Naive thymus-derived CD4-positive, alpha-beta T cell (primary cell): ENCODE measurements around the gene VSTM4. TPM values are rescaled to one million over a fixed set of nuclear protein-coding genes. Genes with fewer than 3 reads are reported as not detected.

ENCODE experiments used
- ATAC-seq: fragments of 150-1000 bp; cut with Tn5 transposase; 2 replicates; pipeline ENCODE4 v1.10.0; 2021; ENCODE audit warnings: mild to moderate bottlenecking, moderate library complexity
- CTCF ChIA-PET: fragments of 350-600 bp; sonication (Branson Sonifier 250); formaldehyde crosslinking; loops from one replicate; lab custom pipeline; 2021; ENCODE audit warnings: antibody characterized with exemption; lab: Charles Lee
- POLR2A ChIA-PET: fragments of 350-600 bp; sonication (Branson Sonifier 250); formaldehyde crosslinking; loops from one replicate; lab custom pipeline; 2021; ENCODE audit warnings: antibody characterized with exemption, inconsistent platforms; lab: Charles Lee
- DNase-seq, 9 donors: peaks; one replicate each; pipeline versions ENCODE4 v3.0.0 to v3.0.0-alpha.2; 2020 to 2022; ENCODE audit warnings: mixed read lengths in 1 of 9
- H3K27ac ChIP-seq: one replicate; pipeline ENCODE4 v1.7.0; 2013; ENCODE audit warnings: mild to moderate bottlenecking, low read depth, low read length, moderate library complexity
- H3K27me3 ChIP-seq, 2 donors: one replicate each; pipeline ENCODE4 v1.7.0; 2013; ENCODE audit warnings: low read length in 2 of 2, mild to moderate bottlenecking in 2 of 2, moderate library complexity in 2 of 2; ENCODE audit not compliant: control insufficient read depth in 2 of 2, insufficient read depth in 2 of 2
- H3K36me3 ChIP-seq, 3 experiments: 1 replicate in 2 of 3; 2 replicates in 1 of 3; pipeline ENCODE4 v1.7.0; 2013; ENCODE audit warnings: low read length in 3 of 3, mild to moderate bottlenecking in 3 of 3, moderate library complexity in 1 of 3; ENCODE audit not compliant: insufficient read depth in 3 of 3, control insufficient read depth in 2 of 3
- H3K4me1 ChIP-seq, 2 donors: one replicate each; pipeline ENCODE4 v1.7.0; 2013; ENCODE audit warnings: low read length in 2 of 2, mild to moderate bottlenecking in 2 of 2, moderate library complexity in 1 of 2; ENCODE audit not compliant: control insufficient read depth in 2 of 2, insufficient read depth in 2 of 2
- H3K4me3 ChIP-seq: 2 replicates; pipeline ENCODE4 v1.7.0; 2013; ENCODE audit warnings: mild to moderate bottlenecking, low read length
- H3K9me3 ChIP-seq, 3 experiments: 1 replicate in 2 of 3; 2 replicates in 1 of 3; pipeline ENCODE4 v1.7.0; 2013; ENCODE audit warnings: low read length in 3 of 3; ENCODE audit not compliant: control insufficient read depth in 2 of 3
- H3K27ac Mint-ChIP-seq, 9 donors: one replicate each; pipeline ENCODE4 v1.8.0; 2020 to 2022; ENCODE audit warnings: mixed read lengths in 9 of 9, mild to moderate bottlenecking in 8 of 9, moderate library complexity in 5 of 9, inconsistent platforms in 2 of 9
- H3K27me3 Mint-ChIP-seq, 5 donors: one replicate each; pipeline ENCODE4 v1.8.0; 2021 to 2022; ENCODE audit warnings: mixed read lengths in 5 of 5, mild to moderate bottlenecking in 1 of 5
- H3K36me3 Mint-ChIP-seq, 5 donors: one replicate each; pipeline ENCODE4 v1.8.0; 2020 to 2022; ENCODE audit warnings: mixed read lengths in 5 of 5, mild to moderate bottlenecking in 3 of 5, inconsistent platforms in 1 of 5
- H3K4me1 Mint-ChIP-seq, 7 donors: one replicate each; pipeline ENCODE4 v1.8.0; 2020 to 2022; ENCODE audit warnings: mixed read lengths in 7 of 7, mild to moderate bottlenecking in 3 of 7, inconsistent platforms in 1 of 7
- H3K4me3 Mint-ChIP-seq, 10 donors: one replicate each; pipeline ENCODE4 v1.8.0; 2020 to 2022; ENCODE audit warnings: mild to moderate bottlenecking in 10 of 10, mixed read lengths in 10 of 10, moderate library complexity in 6 of 10, inconsistent platforms in 2 of 10
- H3K9me3 Mint-ChIP-seq, 11 donors: one replicate each; pipeline ENCODE4 v1.8.0; 2020 to 2022; ENCODE audit warnings: mixed read lengths in 11 of 11, mild to moderate bottlenecking in 4 of 11, inconsistent platforms in 1 of 11, moderate library complexity in 1 of 11
- intact Hi-C, 2 donors: fragments of 100-400 bp; cut with micrococcal nuclease; formaldehyde crosslinking; loops; one replicate each; pipeline ENCODE4 v1.15.1; 2023
- polyA plus RNA-seq, 2 donors: library from polyadenylated mRNA; unstranded; fragments of 300-500 nt; fragmentation: Illumina TruSeq; gene quantifications; one replicate each; pipeline ENCODE4 v1.2.3, GENCODE V29; 2021
- total RNA-seq, 6 experiments: library from RNA in 5 of 6; stranded (reverse) in 5 of 6; gene quantifications; 1 replicate in 5 of 6; 2 replicates in 1 of 6; pipeline ENCODE4 v1.2.3 and lab custom pipeline; 2021 to 2026

Gene VSTM4, protein sequence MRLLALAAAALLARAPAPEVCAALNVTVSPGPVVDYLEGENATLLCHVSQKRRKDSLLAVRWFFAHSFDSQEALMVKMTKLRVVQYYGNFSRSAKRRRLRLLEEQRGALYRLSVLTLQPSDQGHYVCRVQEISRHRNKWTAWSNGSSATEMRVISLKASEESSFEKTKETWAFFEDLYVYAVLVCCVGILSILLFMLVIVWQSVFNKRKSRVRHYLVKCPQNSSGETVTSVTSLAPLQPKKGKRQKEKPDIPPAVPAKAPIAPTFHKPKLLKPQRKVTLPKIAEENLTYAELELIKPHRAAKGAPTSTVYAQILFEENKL
- under 1 TPM in 1 of 5 experiments, not detected in 4; 0.12 TPM for total RNA-seq
- polyA plus RNA-seq, result not detected
- not detected for total RNA-seq (lab: John Stamatoyannopoulos, UW)

DNA sequence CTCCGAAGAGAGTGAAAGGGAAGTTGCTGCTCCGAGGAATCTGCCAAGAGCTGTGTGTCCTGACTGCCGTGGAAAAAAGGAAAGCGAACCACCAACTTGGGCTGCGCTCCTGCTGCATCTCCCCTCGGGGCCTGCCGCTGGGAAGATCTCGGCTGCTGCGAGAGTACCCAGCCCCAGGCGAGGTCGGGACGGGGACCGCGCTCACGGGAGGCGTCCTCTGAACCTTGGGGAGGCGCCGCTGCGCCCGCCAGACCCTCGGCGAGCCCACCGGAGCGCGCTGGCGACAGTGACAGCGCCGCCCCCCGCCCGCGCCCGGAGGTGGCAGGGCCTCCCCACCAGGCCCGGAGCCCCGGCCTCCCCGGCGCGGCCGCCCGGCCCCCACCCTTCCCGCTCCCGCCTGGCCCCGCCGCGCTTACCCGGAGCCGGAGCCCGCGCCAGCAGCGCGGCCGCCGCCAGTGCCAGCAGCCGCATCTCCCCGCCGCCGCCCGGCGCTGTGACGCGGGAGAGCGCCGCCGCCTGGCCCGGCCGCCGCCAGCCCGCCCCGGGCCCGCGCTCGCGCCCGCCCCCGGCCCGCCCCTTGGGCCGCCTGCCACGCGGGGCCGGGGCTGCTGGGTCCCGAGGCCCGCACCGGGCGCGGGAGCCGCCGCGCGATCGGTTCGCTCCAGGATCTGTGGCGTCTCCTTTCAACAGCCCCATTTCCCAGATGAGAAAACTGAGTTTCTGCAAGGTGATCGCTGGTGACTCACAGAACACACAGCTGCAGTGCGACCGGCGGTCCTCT is at the start of gene VSTM4:
TSS of gene VSTM4 (minus strand) at position 508 of the 781 bp plus-strand sequence. CDS start at position 471, 37 bp downstream.
- DNase-seq (peak in 1 of 9 donors; percentile 25), ATAC-seq (peak; percentile 44)
- Histone ChIP-seq H3K36me3 (no peaks in the 10 kb centered on the region), H3K4me1 (no peaks in the 10 kb centered on the region), H3K9me3 (no peaks in the 10 kb centered on the region), H3K27me3 (peaks cover 0 to 4% of the 10 kb centered on the region in 2 donors), H3K27ac (no peak within 1 kb of the TSS), H3K4me3 (no peak within 1 kb of the TSS)
- intact Hi-C loops, result no loop called here
- H3K27me3 Mint-ChIP-seq, result peaks cover 18 to 58% (median 28%) of the 10 kb centered on the region in 5 donors
- CTCF ChIA-PET, result no interaction called here
- no peak within 1 kb of the TSS for H3K27ac Mint-ChIP-seq
- H3K4me1 Mint-ChIP-seq, result peaks cover 0 to 7% (median 5%) of the 10 kb centered on the region in 7 donors
- H3K9me3 Mint-ChIP-seq, result no peaks in the 10 kb centered on the region
- H3K4me3 Mint-ChIP-seq, result peak within 1 kb of the TSS in 5 of 10 donors; percentile 7 to 55 (median 25)
- POLR2A ChIA-PET, result no interaction called here
- H3K36me3 Mint-ChIP-seq, result peaks cover 0 to 1% (median 0%) of the 10 kb centered on the region in 5 donors

DNA sequence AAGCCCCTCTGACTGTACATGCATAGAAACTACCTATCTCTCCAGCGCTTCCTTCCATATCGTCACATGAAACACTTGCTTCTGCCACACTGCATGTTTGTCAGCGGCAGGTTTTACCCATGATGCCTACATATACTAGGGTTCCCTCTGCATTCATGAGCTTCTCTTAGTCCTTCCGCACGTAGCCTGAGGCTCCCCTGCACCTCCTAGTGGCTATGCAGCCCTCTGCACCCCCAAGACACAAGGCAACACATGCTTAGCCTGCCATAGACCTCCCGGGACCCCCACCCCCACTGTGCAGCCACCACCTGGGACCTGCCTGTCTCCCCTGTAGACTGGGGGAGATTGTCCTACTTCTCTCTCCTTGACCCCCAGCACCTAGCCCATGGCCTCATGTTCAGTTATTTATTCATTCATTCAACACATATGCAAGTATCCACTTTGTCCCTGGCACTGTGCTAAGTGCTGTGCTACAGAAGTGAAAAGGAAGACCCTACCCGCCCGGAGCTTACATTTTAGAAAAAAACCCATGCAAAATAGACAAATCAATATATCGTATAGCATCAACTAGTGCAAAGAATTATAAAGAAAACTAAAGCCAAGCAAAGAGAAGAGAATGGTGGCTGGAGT is 49.4 kb upstream of the VSTM4 start:
- H3K4me3 Mint-ChIP-seq, result peak overlapping the region in 1 of 10 donors; percentile 2
- Histone ChIP-seq H3K4me1 (no peaks in the 10 kb centered on the region), H3K4me3 (no peak overlapping the region), H3K36me3 (no peaks in the 10 kb centered on the region), H3K9me3 (no peaks in the 10 kb centered on the region), H3K27ac (no peak overlapping the region), H3K27me3 (no peaks in the 10 kb centered on the region)
- DNase-seq (peak in 5 of 9 donors; percentile 0 to 42 (median 3)), ATAC-seq (peak; percentile 80)
- peaks cover 0 to 3% (median 0%) of the 10 kb centered on the region in 5 donors for H3K36me3 Mint-ChIP-seq
- peaks cover 0 to 18% (median 5%) of the 10 kb centered on the region in 7 donors for H3K4me1 Mint-ChIP-seq
- no peaks in the 10 kb centered on the region for H3K9me3 Mint-ChIP-seq
- peak overlapping the region in 2 of 9 donors; percentile 3 to 7 for H3K27ac Mint-ChIP-seq
- H3K27me3 Mint-ChIP-seq, result peaks cover 0 to 7% (median 3%) of the 10 kb centered on the region in 5 donors
- ChIA-PET CTCF (interaction anchor here (0.9 kb wide), 1 partner anchor 507 kb away, joined by 7 read pairs; no protein-coding TSS in a partner anchor), POLR2A (no interaction called here)
- intact Hi-C loops, result loop anchor here (1.0 to 10.0 kb wide), 4 partner anchors 183 to 802 kb away; no protein-coding TSS in a partner anchor

DNA sequence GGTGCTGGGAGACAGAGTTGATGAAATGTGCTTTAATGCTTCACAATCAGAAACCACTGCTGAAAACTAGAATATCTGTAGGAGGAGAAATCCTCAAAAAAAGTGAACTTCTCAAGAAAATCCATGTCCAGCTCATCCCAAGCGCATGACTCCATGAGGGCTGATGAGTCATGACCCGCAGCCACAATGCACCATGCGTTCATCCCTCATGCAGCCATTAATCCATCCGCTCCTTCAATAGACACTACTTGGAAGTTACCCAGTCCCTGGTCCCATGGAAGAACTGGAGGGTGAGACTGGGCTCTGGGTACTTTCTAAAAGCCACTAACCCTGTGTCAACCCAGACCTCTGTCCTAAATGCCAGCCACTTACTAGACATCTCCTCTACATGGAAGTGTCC is 48.4 kb upstream of the VSTM4 start:
- H3K9me3 Mint-ChIP-seq, result no peaks in the 10 kb centered on the region
- H3K4me3 Mint-ChIP-seq, result no peak overlapping the region
- Histone ChIP-seq H3K4me3 (no peak overlapping the region), H3K27me3 (no peaks in the 10 kb centered on the region), H3K4me1 (no peaks in the 10 kb centered on the region), H3K36me3 (no peaks in the 10 kb centered on the region), H3K27ac (no peak overlapping the region), H3K9me3 (no peaks in the 10 kb centered on the region)
- intact Hi-C loops, result loop anchor here in 1 of 2 donors (1.0 to 10.0 kb wide), 3 partner anchors 182 to 505 kb away; no protein-coding TSS in a partner anchor
- peaks cover 0 to 7% (median 3%) of the 10 kb centered on the region in 5 donors for H3K27me3 Mint-ChIP-seq
- no peak overlapping the region for H3K27ac Mint-ChIP-seq
- DNase-seq, result no peak
- CTCF ChIA-PET, result no interaction called here
- POLR2A ChIA-PET, result no interaction called here
- peaks cover 0 to 18% (median 5%) of the 10 kb centered on the region in 7 donors for H3K4me1 Mint-ChIP-seq
- no peak for ATAC-seq
- peaks cover 0 to 3% (median 0%) of the 10 kb centered on the region in 5 donors for H3K36me3 Mint-ChIP-seq

DNA sequence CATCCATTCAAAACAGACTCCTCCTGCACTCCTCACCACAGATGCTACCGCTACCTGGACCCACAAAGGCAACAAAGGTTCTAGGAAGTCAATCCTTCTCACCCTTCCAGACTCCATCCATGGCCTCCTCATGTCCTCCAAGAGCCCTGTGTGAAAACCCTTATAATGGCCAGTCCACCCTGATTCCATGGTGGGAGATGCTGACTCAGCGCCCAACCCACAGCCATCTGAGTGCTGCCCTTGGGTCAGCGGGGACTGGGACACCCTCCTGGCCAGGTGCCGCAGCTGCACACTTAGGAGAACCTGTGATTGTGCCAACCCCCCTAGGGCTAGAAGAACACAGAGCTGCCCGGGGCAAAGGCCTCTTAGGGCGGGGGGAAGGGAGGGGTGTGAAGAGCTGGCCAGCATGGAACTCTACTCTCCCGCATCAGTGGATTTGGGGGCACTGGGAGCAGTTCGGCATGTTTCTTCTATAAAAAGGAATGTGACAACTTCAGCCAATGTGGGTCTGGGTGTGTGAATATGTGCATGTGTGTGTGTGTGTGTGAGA is 47.5 kb upstream of the VSTM4 start:
- Histone ChIP-seq H3K4me3 (no peak overlapping the region), H3K27me3 (no peaks in the 10 kb centered on the region), H3K4me1 (no peaks in the 10 kb centered on the region), H3K27ac (no peak overlapping the region), H3K36me3 (no peaks in the 10 kb centered on the region), H3K9me3 (no peaks in the 10 kb centered on the region)
- H3K4me1 Mint-ChIP-seq, result peaks cover 0 to 22% (median 5%) of the 10 kb centered on the region in 7 donors
- POLR2A ChIA-PET, result no interaction called here
- peaks cover 0 to 8% (median 3%) of the 10 kb centered on the region in 5 donors for H3K27me3 Mint-ChIP-seq
- no peaks in the 10 kb centered on the region for H3K9me3 Mint-ChIP-seq
- intact Hi-C loops, result loop anchor here in 1 of 2 donors (10.0 kb wide), 1 partner anchor 352 kb away; no protein-coding TSS in a partner anchor
- H3K36me3 Mint-ChIP-seq, result peaks cover 0 to 3% (median 0%) of the 10 kb centered on the region in 5 donors
- H3K27ac Mint-ChIP-seq, result no peak overlapping the region
- CTCF ChIA-PET, result no interaction called here
- no peak for ATAC-seq
- DNase-seq, result no peak
- no peak overlapping the region for H3K4me3 Mint-ChIP-seq

DNA sequence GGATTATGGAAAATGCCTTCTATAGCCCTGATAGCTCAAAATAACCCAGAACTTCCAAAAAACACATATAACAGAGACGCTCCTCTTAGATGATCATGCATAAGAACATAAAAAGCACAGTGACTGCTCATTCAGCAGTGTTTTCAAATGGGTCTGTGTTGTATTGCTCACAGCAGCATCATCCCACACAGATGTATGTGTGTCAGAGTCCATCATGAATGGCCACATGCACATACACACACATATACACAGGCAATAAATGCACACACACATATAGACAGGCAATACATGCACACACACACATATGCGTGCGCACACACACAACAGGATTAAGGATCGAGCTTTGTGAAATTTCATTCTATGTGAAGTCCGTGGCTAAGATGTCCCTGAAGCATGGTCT is 46.7 kb upstream of the VSTM4 start:
- Mint-ChIP-seq H3K27me3 (peaks cover 0 to 12% (median 7%) of the 10 kb centered on the region in 5 donors), H3K9me3 (no peaks in the 10 kb centered on the region), H3K36me3 (peaks cover 0 to 6% (median 0%) of the 10 kb centered on the region in 5 donors), H3K4me1 (peaks cover 0 to 30% (median 7%) of the 10 kb centered on the region in 7 donors), H3K4me3 (no peak overlapping the region), H3K27ac (no peak overlapping the region)
- intact Hi-C loops, result loop anchor here in 1 of 2 donors (10.0 kb wide), 1 partner anchor 353 kb away; no protein-coding TSS in a partner anchor
- H3K27me3 ChIP-seq, result no peaks in the 10 kb centered on the region
- ChIA-PET POLR2A (no interaction called here), CTCF (no interaction called here)
- ATAC-seq, result no peak
- DNase-seq, result no peak
- no peaks in the 10 kb centered on the region for H3K9me3 ChIP-seq
- H3K4me1 ChIP-seq, result no peaks in the 10 kb centered on the region
- H3K27ac ChIP-seq, result no peak overlapping the region
- H3K4me3 ChIP-seq, result no peak overlapping the region
- H3K36me3 ChIP-seq, result no peaks in the 10 kb centered on the region
